Retinal pigment epithelial cell (primary cell): ENCODE data around the gene COL6A1.

Experiments used
- DNase-seq: peaks from one replicate; pipeline ENCODE4 v3.0.0-alpha.2; 2010; ENCODE audit warnings: low read depth
- H3K4me3 ChIP-seq: 2 replicates; pipeline ENCODE4 v1.5.1; 2011; ENCODE audit warnings: mild to moderate bottlenecking, low read length, control low read depth, moderate library complexity
- CTCF ChIP-seq: conservative IDR thresholded peaks from 2 replicates; pipeline ENCODE4 v1.5.1; 2011; ENCODE audit warnings: low read depth, low read length, control low read depth, inconsistent platforms

COL6A1 gene

GRCh38 chr21:45979651-45980050 lies 1.9 kb upstream of the COL6A1 start:
- no peak for DNase-seq
- no peak overlapping the region for H3K4me3 ChIP-seq
- no peak for TF ChIP-seq CTCF

GRCh38 chr21:45980271-45980670 lies 1.3 kb upstream of the COL6A1 start:
- DNase-seq, result no peak
- TF ChIP-seq CTCF, result no peak
- no peak overlapping the region for H3K4me3 ChIP-seq

- peak overlapping the region; percentile 42 for H3K4me3 ChIP-seq
- no peak for DNase-seq
- TF ChIP-seq CTCF, result no peak
Observed at GRCh38 chr21:45980697-45981096, 873 bp upstream of the COL6A1 start.

GRCh38 chr21:45982092-45982757 lies 655 bp downstream of the COL6A1 start:
- no peak for DNase-seq
- no peak for TF ChIP-seq CTCF
- H3K4me3 ChIP-seq, result peak overlapping the region; percentile 59

- H3K4me3 ChIP-seq, result peak overlapping the region; percentile 59
- no peak for DNase-seq
- TF ChIP-seq CTCF, result no peak
Observed at GRCh38 chr21:45982758-45983648, 1.4 kb downstream of the COL6A1 start.

GRCh38 chr21:45983649-45983965 lies 2.0 kb downstream of the COL6A1 start:
- H3K4me3 ChIP-seq, result no peak overlapping the region
- no peak for DNase-seq
- TF ChIP-seq CTCF, result no peak
